Nephron progenitor cell (in vitro differentiated cells): ENCODE results near the gene CSMD2.

ENCODE experiments used
- DNase-seq: peaks from one replicate; pipeline ENCODE4 v3.0.0; 2021
- H3K27ac Mint-ChIP-seq: 2 replicates; pipeline ENCODE4 v1.8.0; 2021; ENCODE audit warnings: mild to moderate bottlenecking, moderate library complexity, mixed read lengths
- H3K27me3 Mint-ChIP-seq: 2 replicates; pipeline ENCODE4 v1.8.0; 2021; ENCODE audit warnings: mild to moderate bottlenecking, low read depth, mixed read lengths; ENCODE audit not compliant: poor library complexity
- H3K36me3 Mint-ChIP-seq: 2 replicates; pipeline ENCODE4 v1.8.0; 2021; ENCODE audit warnings: low read depth, mixed read lengths
- H3K4me1 Mint-ChIP-seq: 2 replicates; pipeline ENCODE4 v1.8.0; 2021; ENCODE audit warnings: mixed read lengths
- H3K4me3 Mint-ChIP-seq: 2 replicates; pipeline ENCODE4 v1.8.0; 2021; ENCODE audit warnings: mild to moderate bottlenecking, moderate library complexity, mixed read lengths
- H3K9me3 Mint-ChIP-seq: 2 replicates; pipeline ENCODE4 v1.8.0; 2021; ENCODE audit warnings: mild to moderate bottlenecking, moderate library complexity, mixed read lengths
- TF ChIP-seq, protein P1 (sequence below): fragments of 200-600 bp; sonication (generic); IDR thresholded peaks from 2 replicates; pipeline ENCODE4 v1.5.0; 2021; ENCODE audit warnings: antibody characterized with exemption

Gene CSMD2

DNA sequence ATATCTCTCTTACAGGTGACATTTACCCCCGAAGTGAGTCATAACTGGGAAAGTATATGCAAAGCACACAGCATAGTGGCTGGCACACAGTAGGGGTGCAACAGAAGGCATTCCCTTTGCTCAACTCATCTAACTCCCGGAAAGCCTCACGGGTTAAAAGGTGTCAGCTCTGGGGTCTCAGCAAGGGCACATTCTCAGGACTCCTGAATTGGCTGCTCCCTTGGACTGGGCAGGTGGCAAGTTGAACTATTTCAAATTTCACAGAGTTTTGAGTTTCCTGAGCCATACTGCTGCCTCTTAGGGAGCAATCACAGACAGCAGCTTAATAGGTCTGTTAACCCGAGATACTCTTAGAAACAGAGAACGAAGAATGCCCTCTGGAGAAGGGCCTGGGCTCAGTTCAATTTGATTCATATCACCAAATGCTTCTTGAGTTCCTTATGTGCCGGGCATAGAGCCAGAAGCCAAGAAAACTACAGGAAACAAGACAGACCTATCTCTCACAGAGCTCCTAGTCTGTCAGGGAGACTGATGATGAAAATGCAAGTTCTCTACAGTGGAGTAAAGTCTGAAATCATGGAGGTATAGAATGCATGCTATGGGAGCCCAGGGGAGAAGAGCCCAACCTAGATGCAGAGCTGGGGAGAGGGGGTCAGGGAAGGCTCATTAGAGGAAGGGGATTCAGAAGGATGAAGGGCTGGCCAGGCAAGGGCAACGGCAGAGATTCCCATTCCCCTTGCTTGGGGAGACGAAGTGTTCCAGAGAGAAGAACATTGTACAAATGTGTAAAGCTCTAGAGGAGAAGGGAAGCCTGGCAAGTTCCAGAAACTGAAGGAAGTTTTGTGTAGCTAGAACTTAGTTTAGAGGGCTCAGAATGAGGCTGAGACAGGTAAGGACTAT is 445.0 kb downstream of the CSMD2 start:
- DNase-seq: no peak
- Mint-ChIP-seq H3K36me3 (no peaks in the 10 kb centered on the region), H3K4me3 (no peak overlapping the region), H3K9me3 (no peaks in the 10 kb centered on the region), H3K27ac (no peak overlapping the region), H3K27me3 (peaks cover 10% of the 10 kb centered on the region), H3K4me1 (no peaks in the 10 kb centered on the region)
- TF ChIP-seq, protein P1, sequence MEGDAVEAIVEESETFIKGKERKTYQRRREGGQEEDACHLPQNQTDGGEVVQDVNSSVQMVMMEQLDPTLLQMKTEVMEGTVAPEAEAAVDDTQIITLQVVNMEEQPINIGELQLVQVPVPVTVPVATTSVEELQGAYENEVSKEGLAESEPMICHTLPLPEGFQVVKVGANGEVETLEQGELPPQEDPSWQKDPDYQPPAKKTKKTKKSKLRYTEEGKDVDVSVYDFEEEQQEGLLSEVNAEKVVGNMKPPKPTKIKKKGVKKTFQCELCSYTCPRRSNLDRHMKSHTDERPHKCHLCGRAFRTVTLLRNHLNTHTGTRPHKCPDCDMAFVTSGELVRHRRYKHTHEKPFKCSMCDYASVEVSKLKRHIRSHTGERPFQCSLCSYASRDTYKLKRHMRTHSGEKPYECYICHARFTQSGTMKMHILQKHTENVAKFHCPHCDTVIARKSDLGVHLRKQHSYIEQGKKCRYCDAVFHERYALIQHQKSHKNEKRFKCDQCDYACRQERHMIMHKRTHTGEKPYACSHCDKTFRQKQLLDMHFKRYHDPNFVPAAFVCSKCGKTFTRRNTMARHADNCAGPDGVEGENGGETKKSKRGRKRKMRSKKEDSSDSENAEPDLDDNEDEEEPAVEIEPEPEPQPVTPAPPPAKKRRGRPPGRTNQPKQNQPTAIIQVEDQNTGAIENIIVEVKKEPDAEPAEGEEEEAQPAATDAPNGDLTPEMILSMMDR: no peak

- no peaks in the 10 kb centered on the region for H3K4me1 Mint-ChIP-seq
- peaks cover 10% of the 10 kb centered on the region for H3K27me3 Mint-ChIP-seq
- TF ChIP-seq, protein P1: no peak
- no peak overlapping the region for H3K4me3 Mint-ChIP-seq
- DNase-seq: no peak
- H3K9me3 Mint-ChIP-seq: no peaks in the 10 kb centered on the region
- no peaks in the 10 kb centered on the region for H3K36me3 Mint-ChIP-seq
- H3K27ac Mint-ChIP-seq: no peak overlapping the region
These were observed 445.7 kb downstream of the CSMD2 start for GRCh38 chr1:33719326-33719725.

- H3K27me3 Mint-ChIP-seq: peaks cover 10% of the 10 kb centered on the region
- H3K36me3 Mint-ChIP-seq: no peaks in the 10 kb centered on the region
- H3K4me3 Mint-ChIP-seq: no peak overlapping the region
- H3K27ac Mint-ChIP-seq: no peak overlapping the region
- DNase-seq: no peak
- H3K9me3 Mint-ChIP-seq: no peaks in the 10 kb centered on the region
- no peaks in the 10 kb centered on the region for H3K4me1 Mint-ChIP-seq
- TF ChIP-seq, protein P1: no peak
These were observed 446.8 kb downstream of the CSMD2 start for GRCh38 chr1:33718186-33718585.

DNA sequence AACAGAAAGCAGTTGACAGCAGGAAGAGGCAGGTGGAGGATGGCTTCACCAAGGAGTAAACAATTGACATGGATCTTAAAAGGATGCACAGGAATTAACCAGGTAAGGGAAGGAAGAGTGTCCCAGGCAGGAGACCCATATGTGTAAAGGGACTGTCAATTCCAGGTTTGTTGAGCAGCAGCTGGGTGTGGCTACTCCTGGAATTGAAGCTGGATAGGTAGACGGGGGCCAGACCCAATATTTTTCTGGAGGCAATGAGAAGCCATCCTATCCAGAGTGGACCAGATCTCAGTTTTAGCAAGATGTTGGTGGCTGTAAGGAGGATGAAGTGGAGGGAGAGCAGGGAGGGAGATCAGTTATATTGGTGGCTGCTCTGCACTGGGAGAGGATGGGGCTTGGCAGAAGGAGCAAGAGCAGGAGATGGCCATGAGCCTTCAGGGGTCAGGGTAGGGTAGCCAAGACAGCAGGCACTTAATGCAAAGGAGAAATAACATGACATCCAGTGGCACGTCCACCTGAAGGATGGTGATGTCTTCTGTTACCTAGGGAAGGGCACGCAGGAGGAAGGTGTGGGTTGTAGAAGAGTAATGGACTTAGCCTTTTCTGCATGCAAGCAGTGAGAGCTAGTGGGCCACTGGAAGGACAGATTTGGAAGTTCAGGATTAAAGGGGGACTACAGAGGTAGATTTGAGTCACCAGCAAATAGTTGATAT is 447.9 kb downstream of the CSMD2 start:
- no peaks in the 10 kb centered on the region for H3K4me1 Mint-ChIP-seq
- H3K36me3 Mint-ChIP-seq: no peaks in the 10 kb centered on the region
- H3K27ac Mint-ChIP-seq: no peak overlapping the region

GRCh38 chr1:33715195-33715811 is 449.7 kb downstream of the CSMD2 start:
- TF ChIP-seq, protein P1: no peak
- no peaks in the 10 kb centered on the region for H3K36me3 Mint-ChIP-seq
- no peaks in the 10 kb centered on the region for H3K4me1 Mint-ChIP-seq
- no peak overlapping the region for H3K27ac Mint-ChIP-seq
- DNase-seq: no peak
- peaks cover 10% of the 10 kb centered on the region for H3K27me3 Mint-ChIP-seq
- no peaks in the 10 kb centered on the region for H3K9me3 Mint-ChIP-seq
- H3K4me3 Mint-ChIP-seq: no peak overlapping the region

More for the DNA sequence above, 447.9 kb downstream of the CSMD2 start:
- DNase-seq: no peak
- TF ChIP-seq, protein P1: no peak
- H3K4me3 Mint-ChIP-seq: no peak overlapping the region
- H3K9me3 Mint-ChIP-seq: no peaks in the 10 kb centered on the region
- peaks cover 10% of the 10 kb centered on the region for H3K27me3 Mint-ChIP-seq
